Neutrophil (primary cell): ENCODE results near the gene TEX2.

Experiments used
- H3K27ac ChIP-seq: fragments of 200-600 bp; sonication (generic); 2 replicates; pipeline ENCODE4 v1.5.1; 2016; ENCODE audit warnings: mild to moderate bottlenecking, moderate library complexity
- H3K27me3 ChIP-seq: fragments of 200-600 bp; sonication (generic); 2 replicates; pipeline ENCODE4 v1.6.0; 2016; ENCODE audit warnings: mild to moderate bottlenecking
- H3K36me3 ChIP-seq: fragments of 200-600 bp; sonication (generic); 2 replicates; pipeline ENCODE4 v1.5.1; 2017
- H3K4me1 ChIP-seq, 2 experiments: fragments of 200-600 bp in 1 of 2; sonication (generic) in 1 of 2; 1 replicate in 1 of 2; 2 replicates in 1 of 2; pipeline versions ENCODE4 v1.5.1 to v1.6.1; 2013 to 2016; ENCODE audit warnings: low read depth in 1 of 2, low read length in 1 of 2, mild to moderate bottlenecking in 1 of 2, moderate library complexity in 1 of 2; ENCODE audit not compliant: control insufficient read depth in 1 of 2, insufficient read depth in 1 of 2
- H3K4me3 ChIP-seq, 2 experiments: fragments of 200-600 bp in 1 of 2; sonication (generic) in 1 of 2; 1 replicate in 1 of 2; 2 replicates in 1 of 2; pipeline ENCODE4 v1.5.1; 2013 to 2016; ENCODE audit warnings: low read depth in 1 of 2, low read length in 1 of 2, mild to moderate bottlenecking in 1 of 2, moderate library complexity in 1 of 2
- H3K9me3 ChIP-seq: fragments of 200-600 bp; sonication (generic); 2 replicates; pipeline ENCODE4 v1.5.1; 2016
- TF ChIP-seq, protein P1 (sequence below): fragments of 200-600 bp; sonication (generic); IDR thresholded peaks from 2 replicates; pipeline ENCODE4 v1.5.1; 2016; ENCODE audit warnings: antibody characterized with exemption

The TEX2 gene

DNA sequence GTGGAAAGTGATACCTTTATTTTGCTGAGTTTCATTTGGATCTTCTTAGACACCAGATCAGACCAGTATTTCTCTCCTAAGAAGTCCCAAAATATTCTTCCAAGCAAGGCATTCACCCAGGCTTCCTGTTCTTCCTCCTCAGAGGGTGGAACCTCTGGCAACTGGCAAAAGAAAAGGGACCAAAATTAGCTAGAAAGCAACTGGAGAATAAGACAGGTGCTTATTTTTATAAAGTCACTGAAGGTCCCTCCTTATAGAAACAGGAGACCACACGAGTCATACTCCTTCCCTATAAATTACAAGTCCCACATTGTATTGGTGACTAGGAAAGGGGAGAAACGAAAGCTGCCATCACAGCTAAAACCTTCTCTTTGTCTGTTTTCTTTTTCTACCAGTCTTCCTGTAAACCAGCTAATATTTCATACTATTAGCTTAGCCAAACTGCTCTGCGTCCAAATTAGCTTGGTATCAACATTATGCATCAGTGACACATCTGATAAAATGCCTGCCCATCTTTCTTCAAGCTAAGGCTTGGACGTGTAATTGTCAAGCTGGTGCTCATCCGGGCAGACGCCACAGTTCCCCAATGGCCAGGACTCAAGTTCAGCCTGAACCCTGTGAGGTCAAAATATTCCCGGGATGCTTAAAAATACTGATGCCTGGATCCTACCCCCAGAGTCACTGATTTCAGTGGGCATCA, 85.6 kb downstream of the TEX2 start:
- Histone ChIP-seq H3K4me1 (peaks cover 83 to 92% of the 10 kb centered on the region in 2 experiments), H3K27me3 (no peaks in the 10 kb centered on the region), H3K36me3 (no peaks in the 10 kb centered on the region), H3K9me3 (no peaks in the 10 kb centered on the region), H3K4me3 (no peak overlapping the region), H3K27ac (peak overlapping the region; percentile 86)
- TF ChIP-seq, protein P1, sequence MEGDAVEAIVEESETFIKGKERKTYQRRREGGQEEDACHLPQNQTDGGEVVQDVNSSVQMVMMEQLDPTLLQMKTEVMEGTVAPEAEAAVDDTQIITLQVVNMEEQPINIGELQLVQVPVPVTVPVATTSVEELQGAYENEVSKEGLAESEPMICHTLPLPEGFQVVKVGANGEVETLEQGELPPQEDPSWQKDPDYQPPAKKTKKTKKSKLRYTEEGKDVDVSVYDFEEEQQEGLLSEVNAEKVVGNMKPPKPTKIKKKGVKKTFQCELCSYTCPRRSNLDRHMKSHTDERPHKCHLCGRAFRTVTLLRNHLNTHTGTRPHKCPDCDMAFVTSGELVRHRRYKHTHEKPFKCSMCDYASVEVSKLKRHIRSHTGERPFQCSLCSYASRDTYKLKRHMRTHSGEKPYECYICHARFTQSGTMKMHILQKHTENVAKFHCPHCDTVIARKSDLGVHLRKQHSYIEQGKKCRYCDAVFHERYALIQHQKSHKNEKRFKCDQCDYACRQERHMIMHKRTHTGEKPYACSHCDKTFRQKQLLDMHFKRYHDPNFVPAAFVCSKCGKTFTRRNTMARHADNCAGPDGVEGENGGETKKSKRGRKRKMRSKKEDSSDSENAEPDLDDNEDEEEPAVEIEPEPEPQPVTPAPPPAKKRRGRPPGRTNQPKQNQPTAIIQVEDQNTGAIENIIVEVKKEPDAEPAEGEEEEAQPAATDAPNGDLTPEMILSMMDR, result no peak

DNA sequence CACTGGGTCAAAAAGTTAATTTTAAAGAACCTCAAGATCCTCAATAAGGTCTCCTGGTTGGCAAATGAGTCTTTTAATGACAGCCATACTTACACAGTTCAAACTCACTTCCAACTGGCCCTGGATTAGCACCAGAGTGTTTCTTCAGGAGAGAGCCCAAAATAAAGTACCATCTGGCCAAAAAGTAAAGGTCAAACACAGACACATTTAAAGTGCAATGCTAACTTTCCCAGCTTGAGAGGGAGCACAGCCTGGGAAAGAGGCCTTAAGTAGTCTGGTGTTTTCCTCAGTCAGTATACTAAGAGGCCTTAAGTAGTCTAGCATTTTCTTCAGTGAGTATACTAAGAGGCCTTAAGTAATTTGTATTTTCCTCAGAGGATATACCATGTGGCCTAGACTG, 86.5 kb downstream of the TEX2 start:
- Histone ChIP-seq H3K9me3 (no peaks in the 10 kb centered on the region), H3K4me3 (no peak overlapping the region), H3K27me3 (no peaks in the 10 kb centered on the region), H3K4me1 (peaks cover 74 to 86% of the 10 kb centered on the region in 2 experiments), H3K36me3 (no peaks in the 10 kb centered on the region), H3K27ac (peak overlapping the region; percentile 86)
- TF ChIP-seq, protein P1, result no peak

DNA sequence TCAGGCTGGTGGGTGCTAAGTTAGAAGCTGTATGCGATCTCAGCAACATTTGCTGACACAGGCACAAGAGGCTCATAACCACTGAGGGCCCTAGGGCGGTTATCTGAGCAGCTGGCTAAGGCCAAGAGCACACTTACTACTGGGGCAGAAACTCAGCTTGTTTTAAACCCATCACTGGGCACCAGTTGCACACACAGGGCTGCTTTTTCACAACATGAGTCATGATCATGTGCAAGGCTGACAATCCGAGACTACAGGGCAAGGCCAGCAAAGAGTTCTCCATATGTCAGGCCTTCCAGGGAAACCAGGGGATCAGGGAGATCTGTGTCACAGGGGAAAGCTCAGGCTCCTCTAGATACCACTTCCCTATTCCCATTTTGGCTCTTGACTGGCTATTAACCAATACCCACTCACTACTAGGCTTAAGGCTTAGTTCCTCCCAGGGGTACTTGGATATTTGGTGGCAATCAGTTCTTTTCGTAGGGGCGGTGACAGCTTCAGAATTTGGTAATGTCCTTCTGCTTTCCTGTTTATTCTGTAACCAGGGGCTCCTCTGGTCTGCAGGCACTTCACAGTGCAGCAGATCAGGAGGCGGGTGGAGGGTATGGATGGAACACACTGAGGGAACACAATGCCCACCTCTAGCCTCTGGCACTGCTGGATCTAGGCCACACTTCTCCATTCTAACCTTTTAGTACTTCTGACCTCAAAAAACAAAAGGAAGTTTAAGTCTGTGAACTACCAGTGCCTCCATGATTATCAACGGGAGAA, 88.2 kb downstream of the TEX2 start:
- H3K4me1 ChIP-seq, result peaks cover 57 to 69% of the 10 kb centered on the region in 2 experiments
- no peak overlapping the region for H3K4me3 ChIP-seq
- TF ChIP-seq, protein P1, result no peak
- H3K9me3 ChIP-seq, result no peaks in the 10 kb centered on the region
- peaks cover 14% of the 10 kb centered on the region for H3K36me3 ChIP-seq
- no peaks in the 10 kb centered on the region for H3K27me3 ChIP-seq
- peak overlapping the region; percentile 86 for H3K27ac ChIP-seq

DNA sequence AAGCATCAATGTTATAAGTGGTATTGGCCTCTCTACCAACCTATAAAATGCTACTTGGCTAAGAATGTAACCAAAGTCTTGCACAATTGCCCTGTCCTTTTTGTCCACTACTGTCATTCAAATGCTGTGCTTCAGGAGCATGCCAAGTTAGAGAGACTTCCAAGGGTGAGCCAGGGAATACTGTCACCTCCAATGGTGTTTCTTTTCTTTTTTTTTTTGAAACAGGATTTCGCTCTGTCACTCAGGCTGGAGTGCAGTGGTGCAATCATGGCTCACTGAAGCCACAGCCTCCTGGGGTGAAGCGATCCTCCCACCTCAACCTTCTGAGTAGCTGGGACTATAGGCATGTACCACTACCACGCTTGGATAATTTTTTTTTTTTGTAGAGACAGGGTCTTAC, 89.4 kb downstream of the TEX2 start:
- Histone ChIP-seq H3K4me1 (peaks cover 45 to 61% of the 10 kb centered on the region in 2 experiments), H3K4me3 (no peak overlapping the region), H3K27ac (peak overlapping the region; percentile 86), H3K36me3 (peaks cover 18% of the 10 kb centered on the region), H3K27me3 (no peaks in the 10 kb centered on the region), H3K9me3 (no peaks in the 10 kb centered on the region)
- TF ChIP-seq, protein P1, result no peak

GRCh38 chr17:64172510-64172909, 90.5 kb downstream of the TEX2 start:
- H3K4me3 ChIP-seq, result no peak overlapping the region
- H3K9me3 ChIP-seq, result no peaks in the 10 kb centered on the region
- peaks cover 34 to 50% of the 10 kb centered on the region in 2 experiments for H3K4me1 ChIP-seq
- H3K36me3 ChIP-seq, result peaks cover 24% of the 10 kb centered on the region
- TF ChIP-seq, protein P1, result no peak
- no peaks in the 10 kb centered on the region for H3K27me3 ChIP-seq
- H3K27ac ChIP-seq, result no peak overlapping the region
